IPS DF 19.7 (cell line): Measurements from ENCODE around the gene PIGP.
"Not testable (repeated sequence)": the region's sequence is repeated elsewhere in the genome, so short reads cannot be mapped to it uniquely, and the experiment has no call there.

Experiments used
- DNase-seq: peaks from one replicate; pipeline ENCODE4 v3.0.0-alpha.2; 2013; ENCODE audit warnings: low read depth, low spot score

The PIGP gene

DNA sequence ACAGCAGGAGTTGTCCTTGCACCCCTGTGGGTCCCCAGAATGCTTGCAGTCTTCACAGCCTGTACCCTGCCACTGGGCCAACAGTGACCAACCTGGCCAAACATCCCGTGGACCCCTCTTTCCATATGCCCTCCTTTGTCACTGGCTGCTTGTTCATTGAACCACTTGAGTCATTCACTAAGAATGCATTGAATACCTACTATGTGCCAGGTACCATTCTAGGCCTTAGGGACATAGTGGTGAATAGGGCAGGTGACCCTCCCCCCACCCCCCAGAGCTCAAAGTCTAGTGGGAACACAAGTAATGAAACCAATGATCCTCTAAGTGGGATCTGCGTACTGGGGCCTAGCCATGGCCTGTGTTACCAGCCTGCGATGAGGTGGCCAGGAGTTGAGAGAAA lies 28.2 kb downstream of the PIGP start:
- DNase-seq = no peak

DNA sequence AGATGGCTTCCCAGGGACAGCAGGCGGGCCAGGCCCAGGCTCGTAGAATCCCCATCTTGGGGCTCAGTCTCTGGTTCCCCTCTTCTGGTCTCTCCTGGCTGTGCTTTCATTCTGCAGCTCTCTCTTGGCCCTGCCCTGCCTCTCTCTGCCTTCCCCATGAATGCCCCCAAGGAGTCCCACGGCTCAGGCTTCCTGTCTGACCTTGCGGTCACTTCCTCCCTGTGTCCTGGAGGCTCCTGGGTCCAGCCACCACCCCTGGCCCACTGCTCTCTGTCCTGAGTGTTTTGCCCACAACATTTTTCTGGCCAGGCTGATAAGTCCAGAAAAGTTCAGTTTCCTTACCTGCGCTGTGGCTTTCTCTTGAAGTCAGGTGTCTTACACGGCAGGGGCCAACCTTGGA lies 29.1 kb downstream of the PIGP start:
- DNase-seq = no peak

DNA sequence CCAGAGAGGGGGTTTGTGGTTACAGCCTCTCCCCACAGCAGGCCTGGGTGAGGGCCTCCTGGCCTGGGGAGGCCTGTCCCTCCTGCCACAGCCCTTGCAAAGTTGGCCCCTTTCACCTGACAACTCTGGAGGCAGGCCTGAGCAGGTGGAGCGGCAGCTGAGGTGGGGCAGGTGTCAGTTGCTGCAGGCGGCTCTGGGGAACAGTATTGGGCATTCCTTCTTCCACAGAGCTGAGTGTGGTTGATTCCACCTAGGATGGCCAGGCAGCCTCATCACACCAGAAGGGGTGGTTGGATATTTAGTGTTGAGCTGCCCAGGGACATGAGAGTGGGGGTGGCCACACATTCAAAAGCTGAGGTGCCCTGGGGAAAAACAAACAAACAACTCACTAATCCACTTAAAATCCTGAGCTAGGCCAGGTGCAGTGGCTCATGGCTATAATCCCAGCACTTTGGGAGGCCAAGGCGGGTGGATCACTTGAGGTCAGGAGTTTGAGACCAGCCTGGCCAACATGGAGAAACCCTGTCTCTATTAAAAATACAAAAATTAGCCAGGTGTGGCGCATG lies 31.1 kb downstream of the PIGP start:
- DNase-seq = no peak

- DNase-seq = no peak
Observed at GRCh38 chr21:37040212-37040611, 32.7 kb downstream of the PIGP start.

DNA sequence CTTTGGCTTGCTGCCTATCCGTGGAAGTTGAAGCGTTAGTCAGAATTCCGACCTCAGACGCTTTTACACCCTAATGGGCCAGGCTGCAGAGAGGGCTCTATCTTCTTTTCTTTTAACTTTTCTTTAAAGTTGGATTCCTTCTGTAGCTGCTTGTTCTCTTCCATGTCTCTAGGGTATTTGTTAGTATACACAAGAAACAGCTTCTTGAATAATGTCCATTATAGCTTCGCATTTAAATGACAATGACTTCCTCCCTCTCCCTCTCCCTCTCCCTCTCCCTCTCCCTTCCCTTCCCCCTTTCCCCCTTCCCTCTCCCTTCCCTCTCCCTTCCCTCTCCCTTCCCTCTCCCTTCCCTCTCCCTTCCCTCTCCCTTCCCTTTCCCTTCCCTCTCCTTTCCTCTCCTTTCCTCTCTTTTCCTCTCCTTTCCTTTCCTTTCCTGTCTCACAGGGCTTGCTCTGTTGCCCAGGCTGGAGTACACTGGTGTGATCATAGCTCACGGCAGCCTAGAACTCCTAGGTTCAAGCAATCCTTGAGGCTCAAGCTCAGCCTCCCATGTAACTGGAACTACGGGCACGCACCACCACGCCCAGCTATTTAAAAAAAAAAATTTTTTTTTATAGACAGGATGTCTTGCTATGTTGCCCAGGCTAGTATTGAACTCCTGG lies 33.3 kb downstream of the PIGP start:
- no peak for DNase-seq

DNA sequence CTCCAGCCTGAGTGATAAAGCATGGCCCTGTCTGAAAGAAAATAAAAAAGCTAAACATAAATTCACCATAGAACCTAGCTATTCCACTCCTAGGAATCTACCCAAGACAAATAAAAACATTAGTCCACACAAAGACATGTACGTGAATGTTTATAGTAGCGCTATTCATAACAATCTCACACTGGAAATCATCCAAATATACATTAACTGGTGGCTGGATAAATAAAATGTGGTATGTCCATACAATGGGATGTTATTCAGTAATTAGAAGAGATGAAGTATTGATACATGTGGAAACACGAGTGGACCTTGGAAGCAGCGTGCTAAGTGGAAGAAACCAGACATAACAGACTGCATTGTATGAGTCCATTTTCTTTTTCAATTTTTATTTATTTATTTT lies 36.7 kb downstream of the PIGP start:
- DNase-seq = no peak

DNA sequence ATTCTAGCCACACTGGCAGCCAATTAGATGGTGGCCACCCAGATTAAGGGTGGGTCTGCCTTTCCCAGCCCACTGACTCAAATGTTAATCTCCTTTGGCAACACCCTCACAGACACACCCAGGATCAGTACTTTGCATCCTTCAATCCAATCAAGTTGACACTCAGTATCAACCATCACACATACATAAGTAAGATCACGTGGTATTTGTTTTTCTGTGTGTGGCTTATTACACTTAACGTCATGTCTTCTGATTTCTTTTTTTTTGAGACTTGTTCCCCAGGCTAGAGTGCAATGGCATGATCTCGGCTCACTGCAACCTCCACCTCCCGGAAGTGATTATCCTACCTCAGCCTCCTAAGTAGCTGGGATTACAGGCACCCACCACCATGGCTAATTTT lies 38.5 kb downstream of the PIGP start:
- not testable (repeated sequence) for DNase-seq

DNA sequence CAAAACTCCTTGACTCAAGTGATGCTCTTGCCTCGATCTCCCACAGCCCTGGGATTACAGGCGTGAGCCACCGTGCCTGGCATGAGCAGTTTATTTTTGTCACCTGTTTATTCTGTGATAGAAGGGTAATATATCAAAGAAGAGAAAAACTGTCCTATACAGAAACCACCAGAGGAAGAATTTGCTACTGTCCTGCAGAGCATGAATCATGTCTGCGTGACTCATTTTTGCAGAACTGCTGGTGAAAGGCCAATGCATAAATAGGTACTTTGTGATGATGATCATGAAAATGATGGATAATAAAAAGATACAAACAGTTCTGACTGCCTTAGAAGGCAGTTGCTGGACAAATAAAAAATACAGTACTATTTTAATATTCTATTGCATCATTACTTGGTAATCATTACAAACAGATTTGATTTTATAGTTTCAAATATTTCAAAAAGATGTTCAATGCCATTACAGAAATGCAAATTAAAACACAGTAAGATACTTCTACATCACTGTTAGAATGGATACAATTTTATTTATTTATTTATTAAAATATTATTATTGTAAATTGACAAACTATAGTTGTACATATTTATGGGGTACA lies 39.9 kb downstream of the PIGP start:
- DNase-seq = no peak

DNA sequence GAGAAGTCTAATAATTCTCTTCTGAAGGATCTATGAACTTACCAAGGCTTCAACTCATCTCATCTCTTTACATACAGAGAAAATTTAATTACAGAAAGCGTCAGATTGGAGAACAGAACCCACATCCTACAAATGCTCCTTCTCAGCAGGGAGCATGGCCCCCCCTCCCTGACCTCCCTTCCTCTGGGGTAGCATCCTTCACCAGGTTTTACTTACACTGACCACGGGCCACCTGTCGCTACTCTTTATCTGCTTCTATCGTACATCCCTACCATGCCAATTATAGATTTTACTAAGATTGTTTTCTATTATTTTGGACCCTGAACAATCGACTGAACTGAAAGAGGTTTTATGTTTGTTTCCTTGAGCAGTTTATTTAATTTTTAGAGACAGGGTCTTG lies 40.6 kb downstream of the PIGP start:
- no peak for DNase-seq

DNA sequence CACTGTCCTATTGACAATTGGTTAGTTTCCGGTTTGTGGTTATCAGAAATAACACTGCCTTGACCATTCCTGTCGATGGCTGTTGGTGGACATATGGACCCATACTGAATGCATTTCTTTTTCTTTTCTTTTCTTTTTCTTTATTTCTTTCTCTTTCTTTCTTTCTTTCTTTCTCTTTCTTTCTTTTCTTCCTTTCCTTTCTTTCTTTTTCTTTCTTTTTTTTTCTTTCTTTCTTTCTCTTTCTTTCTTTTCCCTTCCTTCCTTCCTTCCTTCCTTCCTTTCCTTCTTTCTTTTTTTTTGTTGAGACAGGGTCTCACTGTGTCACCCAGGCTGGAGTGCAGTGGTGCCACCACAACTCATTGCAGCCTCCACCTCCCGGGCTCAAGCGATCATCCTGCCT lies 42.0 kb downstream of the PIGP start:
- DNase-seq = no peak

DNA sequence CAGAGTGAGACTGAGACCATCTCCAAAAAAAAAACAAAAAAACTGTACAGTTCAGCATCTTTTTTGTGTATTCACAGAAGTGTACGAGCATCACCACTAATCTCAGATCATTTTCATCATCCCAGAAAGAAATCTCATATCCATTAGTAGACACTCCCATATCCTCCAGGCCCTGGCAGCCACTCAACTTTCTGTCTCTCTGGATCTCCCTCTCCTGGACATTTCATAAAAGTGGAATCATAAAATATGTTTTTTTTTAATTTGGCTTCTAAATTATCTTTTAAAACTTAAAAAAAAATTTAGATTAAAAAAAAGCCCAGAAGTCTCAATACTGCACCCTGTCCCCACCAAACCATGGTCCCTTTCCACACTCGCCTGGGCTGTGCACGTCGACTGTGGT lies 44.3 kb downstream of the PIGP start:
- DNase-seq = no peak

GRCh38 chr21:37026499-37026898 lies 46.4 kb downstream of the PIGP start:
- DNase-seq = no peak

DNA sequence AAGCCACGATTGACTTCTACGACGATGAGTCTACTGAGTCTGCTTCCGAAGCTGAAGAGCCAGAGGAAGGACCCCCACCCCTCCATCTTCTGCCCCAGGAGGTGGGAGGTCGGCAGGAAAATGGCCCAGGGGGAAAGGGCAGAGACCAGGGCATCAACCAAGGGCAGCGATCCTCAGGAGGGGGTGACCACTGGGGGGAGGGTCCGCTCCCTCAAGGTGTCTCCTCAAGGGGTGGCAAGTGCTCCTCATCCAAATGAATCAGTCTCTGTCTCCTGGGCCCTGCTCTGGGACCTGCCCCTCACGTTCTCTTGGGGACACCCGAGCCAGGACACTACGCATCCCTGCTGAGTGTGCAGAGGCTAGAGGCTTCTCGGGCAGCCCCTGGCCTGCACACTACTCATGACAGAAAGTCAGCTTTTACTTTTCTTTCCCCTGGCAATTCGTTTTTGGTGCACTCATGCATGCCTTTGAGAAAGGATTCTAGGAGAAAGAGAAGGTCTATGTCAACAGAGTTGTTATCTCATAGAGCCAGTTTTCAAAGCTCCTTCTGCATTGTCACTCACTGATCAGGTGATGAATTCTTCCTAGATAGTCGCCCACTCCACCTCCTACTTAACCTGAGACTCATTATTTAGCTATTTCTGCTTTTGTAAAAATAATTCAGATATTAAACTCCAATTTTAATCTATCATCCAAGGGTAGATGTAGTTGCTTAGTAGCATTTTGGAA lies 54.8 kb downstream of the PIGP start:
- DNase-seq = no peak
